ENCODE measurements around the gene GALNS. TPM values are rescaled to one million over a fixed set of nuclear protein-coding genes. Genes with fewer than 3 reads are reported as not detected.

GALNS gene
- total and polyA plus RNA-seq, 2 donors (not counting 1 experiment from before 2014, with no cell fraction given), result 45.5 to 68.4 TPM

DNA sequence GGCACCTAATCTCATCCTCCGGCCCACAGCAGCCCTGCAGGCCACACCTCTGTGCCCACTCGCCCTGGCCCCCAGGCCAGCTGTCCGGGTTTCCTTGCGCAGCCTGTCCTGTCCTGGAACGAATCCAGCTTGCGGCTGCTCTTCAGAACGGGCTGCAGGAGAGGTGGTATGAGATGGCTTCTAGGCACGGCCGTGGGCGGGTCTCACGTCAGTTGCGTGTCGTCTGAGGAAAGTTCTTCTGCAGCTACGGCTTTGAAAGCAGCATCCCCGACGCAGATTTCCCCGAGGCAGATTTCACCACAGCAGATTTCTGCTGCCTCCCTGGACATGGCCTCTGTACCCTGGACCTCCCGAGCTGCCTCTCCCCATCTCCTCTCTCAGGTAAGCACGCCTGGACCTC, 18.2 kb downstream of the GALNS start:
- CTCF ChIA-PET, result interaction anchor here (1.1 to 1.2 kb wide), 2 partner anchors 19 to 101 kb away, joined by 3 read pairs; no protein-coding TSS in a partner anchor
- intact Hi-C loops (cut with micrococcal nuclease), result no loop called here
- Mint-ChIP-seq H3K4me3 (no peak overlapping the region), H3K27me3 (no peaks in the 10 kb centered on the region), H3K9me3 (ENCODE audit: insufficient read depth) (no peaks in the 10 kb centered on the region), H3K4me1 (peaks cover 1% of the 10 kb centered on the region), H3K27ac (no peak overlapping the region)
- ATAC-seq (ENCODE audit: low read depth) (no peak), DNase-seq (no peak)
- Histone ChIP-seq H3K36me3 (replicated peaks in 1 of 2; ENCODE audit: control extremely low read depth in 1 of 2, control insufficient read depth in 1 of 2, extremely low read depth in 1 of 2, insufficient read depth in 2 of 2, low read length in 1 of 2) (peaks cover 0 to 14% of the 10 kb centered on the region in 2 experiments), H3K9me3 (ENCODE audit: control extremely low read depth in 1 of 3, control insufficient read depth in 2 of 3, insufficient read depth in 1 of 3, low read length in 2 of 3) (no peaks in the 10 kb centered on the region), H3K79me2 (ENCODE audit: control insufficient read depth, insufficient read depth, low read length) (peaks cover 12% of the 10 kb centered on the region), H3K4me3 (ENCODE audit: control extremely low read depth in 1 of 5, extremely low read depth in 1 of 5, insufficient read depth in 1 of 5, low read depth in 2 of 5, low read length in 4 of 5) (no peak overlapping the region), H3K4me1 (ENCODE audit: control insufficient read depth in 2 of 2, insufficient read depth in 2 of 2, low read length in 2 of 2) (no peaks in the 10 kb centered on the region), H2AFZ (ENCODE audit: insufficient read depth, low read depth, low read length, poor library complexity, severe bottlenecking) (no peak overlapping the region), H4K20me1 (ENCODE audit: control insufficient read depth, insufficient read depth, low read length, poor library complexity, severe bottlenecking) (peaks cover 7% of the 10 kb centered on the region), H3K9ac (ENCODE audit: low read length) (no peak overlapping the region), H3K27me3 (replicated peaks in 1 of 4; ENCODE audit: control extremely low read depth in 1 of 4, control insufficient read depth in 3 of 4, insufficient read depth in 4 of 4, low read length in 3 of 4) (no peaks in the 10 kb centered on the region), H3K27ac (ENCODE audit: low read length in 2 of 2) (no peak overlapping the region), H3K4me2 (replicated peaks; ENCODE audit: low read depth, low read length, poor library complexity, severe bottlenecking) (no peak overlapping the region)
- WGBS (ENCODE audit: insufficient coverage), result 96% methylated on average over 18 of the region's 19 CpGs
- TF ChIP-seq EZH2 (IDR thresholded peaks at IDR 0.05; ENCODE audit: borderline replicate concordance, insufficient read depth, low read depth, low read length, poor library complexity, severe bottlenecking), result no peak
- TF ChIP-seq, protein P1, sequence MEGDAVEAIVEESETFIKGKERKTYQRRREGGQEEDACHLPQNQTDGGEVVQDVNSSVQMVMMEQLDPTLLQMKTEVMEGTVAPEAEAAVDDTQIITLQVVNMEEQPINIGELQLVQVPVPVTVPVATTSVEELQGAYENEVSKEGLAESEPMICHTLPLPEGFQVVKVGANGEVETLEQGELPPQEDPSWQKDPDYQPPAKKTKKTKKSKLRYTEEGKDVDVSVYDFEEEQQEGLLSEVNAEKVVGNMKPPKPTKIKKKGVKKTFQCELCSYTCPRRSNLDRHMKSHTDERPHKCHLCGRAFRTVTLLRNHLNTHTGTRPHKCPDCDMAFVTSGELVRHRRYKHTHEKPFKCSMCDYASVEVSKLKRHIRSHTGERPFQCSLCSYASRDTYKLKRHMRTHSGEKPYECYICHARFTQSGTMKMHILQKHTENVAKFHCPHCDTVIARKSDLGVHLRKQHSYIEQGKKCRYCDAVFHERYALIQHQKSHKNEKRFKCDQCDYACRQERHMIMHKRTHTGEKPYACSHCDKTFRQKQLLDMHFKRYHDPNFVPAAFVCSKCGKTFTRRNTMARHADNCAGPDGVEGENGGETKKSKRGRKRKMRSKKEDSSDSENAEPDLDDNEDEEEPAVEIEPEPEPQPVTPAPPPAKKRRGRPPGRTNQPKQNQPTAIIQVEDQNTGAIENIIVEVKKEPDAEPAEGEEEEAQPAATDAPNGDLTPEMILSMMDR (IDR thresholded peaks at IDR 0.05), result no peak
- POLR2A ChIA-PET, result no interaction called here

DNA sequence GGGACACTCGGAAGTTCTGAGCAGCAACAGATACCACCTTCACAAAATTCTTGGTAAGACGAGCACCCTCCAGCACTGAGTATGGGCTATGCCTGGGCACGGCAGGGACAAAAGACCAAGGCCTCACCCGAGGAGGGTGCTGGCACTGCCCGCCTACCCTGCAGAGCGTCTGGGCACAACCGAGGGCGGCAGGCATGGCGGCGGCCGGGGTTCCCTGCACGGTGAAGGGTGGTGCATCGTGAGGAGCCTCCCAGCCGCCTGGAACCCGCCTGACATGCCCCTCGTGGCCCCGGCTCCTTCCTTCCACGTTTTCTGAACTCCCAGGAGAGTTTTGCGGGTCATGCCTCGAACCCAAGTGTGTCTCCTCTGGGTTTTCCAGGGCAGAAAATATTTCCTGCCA, 18.9 kb downstream of the GALNS start:
- POLR2A ChIA-PET, result no interaction called here
- Histone ChIP-seq H3K4me2 (replicated peaks; ENCODE audit: low read depth, low read length, poor library complexity, severe bottlenecking) (no peak overlapping the region), H2AFZ (ENCODE audit: insufficient read depth, low read depth, low read length, poor library complexity, severe bottlenecking) (no peak overlapping the region), H3K79me2 (ENCODE audit: control insufficient read depth, insufficient read depth, low read length) (peaks cover 6% of the 10 kb centered on the region), H3K9ac (ENCODE audit: low read length) (no peak overlapping the region), H4K20me1 (ENCODE audit: control insufficient read depth, insufficient read depth, low read length, poor library complexity, severe bottlenecking) (peaks cover 7% of the 10 kb centered on the region), H3K4me3 (ENCODE audit: control extremely low read depth in 1 of 5, extremely low read depth in 1 of 5, insufficient read depth in 1 of 5, low read depth in 2 of 5, low read length in 4 of 5) (no peak overlapping the region), H3K27ac (ENCODE audit: low read length in 2 of 2) (no peak overlapping the region), H3K36me3 (replicated peaks in 1 of 2; ENCODE audit: control extremely low read depth in 1 of 2, control insufficient read depth in 1 of 2, extremely low read depth in 1 of 2, insufficient read depth in 2 of 2, low read length in 1 of 2) (peaks cover 0 to 14% of the 10 kb centered on the region in 2 experiments), H3K27me3 (replicated peaks in 1 of 4; ENCODE audit: control extremely low read depth in 1 of 4, control insufficient read depth in 3 of 4, insufficient read depth in 4 of 4, low read length in 3 of 4) (no peaks in the 10 kb centered on the region), H3K9me3 (ENCODE audit: control extremely low read depth in 1 of 3, control insufficient read depth in 2 of 3, insufficient read depth in 1 of 3, low read length in 2 of 3) (no peaks in the 10 kb centered on the region), H3K4me1 (ENCODE audit: control insufficient read depth in 2 of 2, insufficient read depth in 2 of 2, low read length in 2 of 2) (no peaks in the 10 kb centered on the region)
- CTCF ChIA-PET, result no interaction called here
- TF ChIP-seq EZH2 (IDR thresholded peaks at IDR 0.05; ENCODE audit: borderline replicate concordance, insufficient read depth, low read depth, low read length, poor library complexity, severe bottlenecking), result no peak
- TF ChIP-seq, protein P1 (IDR thresholded peaks at IDR 0.05), result no peak
- intact Hi-C loops (cut with micrococcal nuclease), result no loop called here
- 87% methylated on average over 20 of the region's 20 CpGs for WGBS (ENCODE audit: insufficient coverage)
- Mint-ChIP-seq H3K4me3 (no peak overlapping the region), H3K27ac (no peak overlapping the region), H3K9me3 (ENCODE audit: insufficient read depth) (no peaks in the 10 kb centered on the region), H3K4me1 (peaks cover 2% of the 10 kb centered on the region), H3K27me3 (no peaks in the 10 kb centered on the region)
- DNase-seq (no peak), ATAC-seq (ENCODE audit: low read depth) (no peak)

Measured in B cell (primary cell).